HepG2 (cell line): ENCODE measurements around the gene RPL35A. TPM values are rescaled to one million over a fixed set of nuclear protein-coding genes. Genes with fewer than 3 reads are reported as not detected.
A peak's percentile ranks its signal among the peaks of the same experiment; 100 is the strongest.

Experiments used
- ATAC-seq: fragments of 200-7000 bp; cut with Tn5 transposase; 3 replicates; pipeline ENCODE4 v1.9.1; 2020; ENCODE audit warnings: mild to moderate bottlenecking, moderate library complexity
- BruUV-seq: library from RNA; stranded (reverse); fragments of 400-500 nt; replicated peaks from 2 replicates; lab custom pipeline; 2021; lab: Mats Ljungman, UMichigan
- CTCF ChIA-PET: fragments of 300-600 bp; formaldehyde crosslinking; extraction: SDS; loops from one replicate; lab custom pipeline; 2021; ENCODE audit warnings: low total read pairs, inconsistent platforms, low intra/inter-chr PET ratio; lab: Yijun Ruan, JAX
- POLR2A ChIA-PET: fragments of 350-600 bp; sonication (Branson Sonifier 250); formaldehyde crosslinking; loops from one replicate; lab custom pipeline; 2020; ENCODE audit warnings: antibody characterized with exemption, inconsistent platforms; lab: Yijun Ruan, JAX
- DNase-seq: peaks from one replicate; pipeline ENCODE4 v3.0.0-alpha.2; 2015; ENCODE audit warnings: low spot score
- FAIRE-seq: peaks from 3 replicates; lab custom pipeline; 2011; peaks lifted over from hg19 to GRCh38; lab: Jason Lieb, UNC
- H2AFZ ChIP-seq: one replicate; pipeline ENCODE4 v1.6.1; 2011; ENCODE audit warnings: low read length, inconsistent platforms
- H3K27ac ChIP-seq: fragments of 300-600 bp; 3 replicates; pipeline ENCODE4 v1.8.0; 2011; ENCODE audit warnings: mixed run types, mild to moderate bottlenecking, mixed read lengths, low read length, inconsistent platforms; ENCODE audit not compliant: insufficient read depth; ENCODE audit errors: extremely low read length
- H3K27me3 ChIP-seq, 2 experiments: fragments of 200-600 bp in 1 of 2; 2 replicates in 1 of 2; 3 replicates in 1 of 2; pipeline versions ENCODE4 v1.6.0 to v1.8.0; 2011; ENCODE audit warnings: low read length in 2 of 2, mild to moderate bottlenecking in 2 of 2, moderate library complexity in 2 of 2, inconsistent platforms in 1 of 2; ENCODE audit not compliant: insufficient read depth in 2 of 2, control insufficient read depth in 1 of 2
- H3K36me3 ChIP-seq, 2 experiments: fragments of 200-600 bp in 1 of 2; replicated peaks in 1 of 2; 2 replicates in 1 of 2; 3 replicates in 1 of 2; pipeline versions ENCODE4 v1.5.1 to v1.8.0; 2011; ENCODE audit warnings: low read length in 2 of 2, inconsistent platforms in 1 of 2; ENCODE audit not compliant: insufficient read depth in 2 of 2, control insufficient read depth in 1 of 2
- H3K4me1 ChIP-seq: 2 replicates; pipeline ENCODE4 v1.5.1; 2012; ENCODE audit warnings: low read length, inconsistent platforms; ENCODE audit not compliant: insufficient read depth
- H3K4me2 ChIP-seq: 2 replicates; pipeline ENCODE4 v1.6.0; 2011; ENCODE audit warnings: low read depth, low read length, inconsistent platforms
- H3K4me3 ChIP-seq, 3 experiments: fragments of 200-600 bp in 1 of 3; sonication (generic), shearing (Covaris generic) in 1 of 3; replicated peaks in 1 of 3; 2 replicates each; pipeline ENCODE4 v1.5.1; 2011 to 2016; ENCODE audit warnings: low read length in 3 of 3, inconsistent platforms in 2 of 3, low read depth in 2 of 3, mild to moderate bottlenecking in 2 of 3, control low read depth in 1 of 3, mixed read lengths in 1 of 3; ENCODE audit not compliant: insufficient read depth in 1 of 3
- H3K79me2 ChIP-seq: one replicate; pipeline ENCODE4 v1.6.1; 2011; ENCODE audit warnings: low read length, inconsistent platforms; ENCODE audit not compliant: insufficient read depth
- H3K9ac ChIP-seq: 2 replicates; pipeline ENCODE4 v1.6.0; 2011; ENCODE audit warnings: mild to moderate bottlenecking, low read depth, low read length, inconsistent platforms; ENCODE audit not compliant: insufficient read depth
- H3K9me3 ChIP-seq: 2 replicates; pipeline ENCODE4 v1.5.1; 2012; ENCODE audit warnings: mild to moderate bottlenecking, low read length
- H4K20me1 ChIP-seq: 2 replicates; pipeline ENCODE4 v1.6.0; 2011; ENCODE audit warnings: inconsistent platforms, mild to moderate bottlenecking, low read length, moderate library complexity; ENCODE audit not compliant: insufficient read depth
- ATF7-NPFF ChIP-seq: sonication (generic); formaldehyde crosslinking; IDR thresholded peaks from 2 replicates; pipeline ENCODE4 v1.8.1; 2023; ENCODE audit warnings: mild to moderate bottlenecking, low read depth, missing genetic modification reagents, moderate library complexity
- CEBPG ChIP-seq: IDR thresholded peaks from 2 replicates; pipeline ENCODE4 v1.6.1; 2016
- ELF3 ChIP-seq: IDR thresholded peaks from 2 replicates; pipeline ENCODE4 v1.6.1; 2016; ENCODE audit warnings: missing genetic modification reagents, missing compliant biosample characterization
- HNRNPL ChIP-seq: fragments of 200-400 bp; formaldehyde crosslinking; IDR thresholded peaks from 2 replicates; pipeline ENCODE4 v1.6.1; 2017; ENCODE audit warnings: mild to moderate bottlenecking, low read depth, low read length
- KDM5A ChIP-seq: fragments of 200-600 bp; sonication (generic); IDR thresholded peaks from 2 replicates; pipeline ENCODE4 v1.7.0; 2018; ENCODE audit warnings: antibody characterized with exemption, mild to moderate bottlenecking, low read length, borderline replicate concordance
- KLF12 ChIP-seq: sonication (generic); formaldehyde crosslinking; IDR thresholded peaks from 2 replicates; pipeline ENCODE4 v1.4.0; 2020; ENCODE audit warnings: missing genetic modification reagents, borderline replicate concordance
- NONO ChIP-seq, 2 experiments: fragments of 450-650 bp in 1 of 2; sonication (generic) in 1 of 2; formaldehyde crosslinking in 1 of 2; IDR thresholded peaks in 1 of 2; conservative IDR thresholded peaks in 1 of 2; 2 replicates each; pipeline versions ENCODE4 v1.6.1 to v1.8.0; 2017 to 2022; ENCODE audit warnings: mild to moderate bottlenecking in 1 of 2, missing genetic modification reagents in 1 of 2, moderate library complexity in 1 of 2
- PHB2 ChIP-seq: fragments of 450-650 bp; IDR thresholded peaks from 2 replicates; pipeline ENCODE4 v1.6.1; 2018; ENCODE audit not compliant: partially characterized antibody
- POLR2AphosphoS5 ChIP-seq: IDR thresholded peaks from 2 replicates; pipeline ENCODE4 v1.6.1; 2012; ENCODE audit warnings: low read depth, low read length
- XBP1 ChIP-seq: sonication (generic); formaldehyde crosslinking; IDR thresholded peaks from 2 replicates; pipeline ENCODE4 v1.5.0; 2020; ENCODE audit warnings: missing genetic modification reagents
- ZNF567 ChIP-seq: sonication (generic); formaldehyde crosslinking; IDR thresholded peaks from 2 replicates; pipeline ENCODE4 v1.8.1; 2023; ENCODE audit warnings: mild to moderate bottlenecking, missing genetic modification reagents, borderline replicate concordance
- ZNF652 ChIP-seq: IDR thresholded peaks from 2 replicates; pipeline ENCODE4 v1.6.1; 2016; ENCODE audit warnings: low read depth, borderline replicate concordance
- WGBS: methylation state at CpG from one replicate; pipeline ENCODE4 v1.1.6; 2017; ENCODE audit warnings: low lambda C conversion rate; 5-methylcytosine and 5-hydroxymethylcytosine counted together
- in situ Hi-C: cut with HindIII; loops from 2 replicates; pipeline ENCODE4 v1.10.0; 2017; ENCODE audit warnings: low pct_unique_long_range_greater_than_20kb; ENCODE audit not compliant: extremely low pct_ligation_motif_present
- intact Hi-C: fragments of 100-400 bp; cut with micrococcal nuclease; formaldehyde crosslinking; loops from one replicate; pipeline ENCODE4 v1.10.0; 2022; ENCODE audit not compliant: unreplicated experiment
- polyA plus RNA-seq, 8 experiments: library from polyadenylated mRNA; depleted of rRNA in 3 of 8; stranded (reverse) in 7 of 8; unstranded in 1 of 8; fragments of >200 nt; fragmentation: Illumina TruSeq in 4 of 8; extraction: Trizol in 4 of 8; gene quantifications; 2 replicates each; pipeline versions ENCODE4 v1.2.1 to v1.2.3, GENCODE V29; 2011 to 2016; ENCODE audit warnings: low read depth in 4 of 8, missing spikeins in 1 of 8, mixed read lengths in 1 of 8; ENCODE audit not compliant: insufficient read depth in 1 of 8
- total RNA-seq, 5 experiments: library from RNA; depleted of rRNA; stranded (reverse); fragments of >200 nt; fragmentation: Illumina TruSeq; extraction: Trizol; gene quantifications; 2 replicates each; pipeline ENCODE4 v1.2.3, GENCODE V29; 2016; ENCODE audit warnings: low read depth in 1 of 5
- TF ChIP-seq, protein P1 (sequence below): sonication (generic); formaldehyde crosslinking; IDR thresholded peaks from 2 replicates; pipeline ENCODE4 v1.4.0; 2020; ENCODE audit warnings: missing genetic modification reagents

Gene RPL35A
- total and polyA plus RNA-seq, 2 of the 13 experiments (the other 11 are each of a cell fraction or from before 2014, with no cell fraction given), result 1,001 to 1,582 TPM

DNA sequence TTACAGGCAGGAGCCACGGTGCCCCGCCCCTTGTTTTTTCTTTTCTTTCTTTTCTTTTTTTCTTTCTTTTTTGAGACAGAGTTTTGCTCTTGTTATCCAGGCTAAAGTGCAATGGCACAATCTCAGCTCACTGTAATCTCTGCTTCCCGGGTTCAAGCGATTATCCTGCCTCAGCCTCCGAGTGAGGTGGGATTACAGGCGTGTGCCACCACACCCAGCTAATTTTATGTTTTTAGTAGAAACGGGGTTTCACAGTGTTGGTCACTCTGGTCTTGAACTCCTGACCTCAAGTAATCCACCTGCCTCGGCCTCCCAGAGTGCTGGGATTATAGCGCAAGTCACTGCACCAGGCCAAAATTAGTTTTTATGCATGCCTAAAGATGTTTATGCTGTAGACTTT is 2.5 kb downstream of the RPL35A start (continued):
- TF ChIP-seq, protein P1, sequence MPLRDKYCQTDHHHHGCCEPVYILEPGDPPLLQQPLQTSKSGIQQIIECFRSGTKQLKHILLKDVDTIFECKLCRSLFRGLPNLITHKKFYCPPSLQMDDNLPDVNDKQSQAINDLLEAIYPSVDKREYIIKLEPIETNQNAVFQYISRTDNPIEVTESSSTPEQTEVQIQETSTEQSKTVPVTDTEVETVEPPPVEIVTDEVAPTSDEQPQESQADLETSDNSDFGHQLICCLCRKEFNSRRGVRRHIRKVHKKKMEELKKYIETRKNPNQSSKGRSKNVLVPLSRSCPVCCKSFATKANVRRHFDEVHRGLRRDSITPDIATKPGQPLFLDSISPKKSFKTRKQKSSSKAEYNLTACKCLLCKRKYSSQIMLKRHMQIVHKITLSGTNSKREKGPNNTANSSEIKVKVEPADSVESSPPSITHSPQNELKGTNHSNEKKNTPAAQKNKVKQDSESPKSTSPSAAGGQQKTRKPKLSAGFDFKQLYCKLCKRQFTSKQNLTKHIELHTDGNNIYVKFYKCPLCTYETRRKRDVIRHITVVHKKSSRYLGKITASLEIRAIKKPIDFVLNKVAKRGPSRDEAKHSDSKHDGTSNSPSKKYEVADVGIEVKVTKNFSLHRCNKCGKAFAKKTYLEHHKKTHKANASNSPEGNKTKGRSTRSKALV, result no peak
- TF ChIP-seq HNRNPL (no peak), ELF3 (no peak), KLF12 (CRISPR knock-in tag) (no peak), NONO (IDR thresholded peaks at IDR 0.05) (no peak), NONO (CRISPR knock-in tag; conservative IDR thresholded peaks at IDR 0.05) (no peak), PHB2 (no peak), ZNF567 (CRISPR knock-in tag) (no peak)

DNA sequence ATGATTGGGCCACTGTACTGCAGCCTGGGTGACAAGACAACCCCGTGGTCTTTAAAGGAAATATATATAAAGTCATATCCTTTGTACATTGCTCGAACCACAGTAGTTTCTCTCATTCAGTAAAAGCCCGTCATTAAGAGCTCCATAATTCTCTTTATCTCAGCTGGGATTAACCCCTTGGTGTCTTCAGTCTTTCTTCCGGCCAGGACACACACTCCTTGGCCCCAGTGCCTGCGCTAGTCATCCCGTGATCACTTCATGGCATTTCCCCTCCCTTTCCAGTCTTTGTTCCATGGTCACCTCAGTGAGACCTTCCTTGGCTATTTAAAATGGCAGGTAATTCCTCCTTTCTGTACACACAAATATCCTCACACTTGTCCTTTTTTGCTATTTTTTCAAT is 3.3 kb downstream of the RPL35A start:
- POLR2A ChIA-PET, result interaction anchor here (0.7 kb wide), 1 partner anchor 64 kb away, joined by 3 read pairs; no protein-coding TSS in a partner anchor
- no peak for ATAC-seq
- Histone ChIP-seq H3K4me2 (0 out of 2 replicates have a peak overlapping the region, but pooled peaks have one; percentile 37), H3K4me3 (no peak overlapping the region), H3K36me3 (peaks cover 13 to 48% of the 10 kb centered on the region in 2 experiments), H3K79me2 (peaks cover 39% of the 10 kb centered on the region), H3K4me1 (peaks cover 69% of the 10 kb centered on the region), H3K9me3 (no peaks in the 10 kb centered on the region), H3K9ac (no peak overlapping the region), H3K27ac (peak overlapping the region; percentile 9), H4K20me1 (peaks cover 40% of the 10 kb centered on the region), H3K27me3 (no peaks in the 10 kb centered on the region; a peak in 1 of 5 replicates), H2AFZ (no peak overlapping the region)
- CTCF ChIA-PET, result no interaction called here
- FAIRE-seq, result no peak
- TF ChIP-seq ZNF652 (peak; percentile 58; the same call in 1 of the 2 replicates), XBP1 (CRISPR knock-in tag) (no peak), KDM5A (no peak), CEBPG (CRISPR knock-in tag) (no peak), ATF7-NPFF (CRISPR knock-in tag) (no peak), POLR2AphosphoS5 (peak; percentile 21; the same call in 1 of the 2 replicates)
- intact Hi-C loops (no loop called here), in situ Hi-C loops (no loop called here)
- WGBS, result 94% methylated on average over 6 of the region's 6 CpGs
- no peak for DNase-seq
- BruUV-seq, result no TSS peak
